PC-3 (cell line): Measurements from ENCODE around the gene NIPSNAP2. TPM values are rescaled to one million over a fixed set of nuclear protein-coding genes. Genes with fewer than 3 reads are reported as not detected.

Experiments
- ATAC-seq: fragments of 200-7000 bp; cut with Tn5 transposase; 2 replicates; pipeline ENCODE4 v1.9.1; 2020; ENCODE audit warnings: mild to moderate bottlenecking, moderate library complexity
- BruUV-seq: library from RNA; stranded (reverse); fragments of 400-500 nt; replicated peaks from 2 replicates; lab custom pipeline; 2021; lab: Mats Ljungman, UMichigan
- CTCF ChIA-PET: fragments of 300-600 bp; sonication (Branson Sonifier 250); formaldehyde crosslinking; loops from one replicate; lab custom pipeline; 2022; ENCODE audit warnings: antibody characterized with exemption; lab: Charles Lee
- POLR2A ChIA-PET: fragments of 300-600 bp; sonication (Branson Sonifier 250); formaldehyde crosslinking; loops from one replicate; lab custom pipeline; 2022; ENCODE audit warnings: antibody characterized with exemption; ENCODE audit not compliant: unreplicated experiment; lab: Charles Lee
- DNase-seq: peaks from one replicate; pipeline ENCODE4 v3.0.0-alpha.2; 2015
- H2AFZ ChIP-seq: fragments of 300-600 bp; sonication (generic); 2 replicates; pipeline ENCODE4 v1.6.0; 2016; ENCODE audit warnings: antibody characterized with exemption, low read length
- H3F3A ChIP-seq: fragments of 300-600 bp; sonication (generic); one replicate; pipeline ENCODE4 v1.6.0; 2017; ENCODE audit warnings: antibody characterized with exemption, low read length, control low read depth, mild to moderate bottlenecking; ENCODE audit not compliant: unreplicated experiment
- H3K27ac ChIP-seq: fragments of 300-600 bp; sonication (generic); 2 replicates; pipeline ENCODE4 v1.5.1; 2016; ENCODE audit warnings: mild to moderate bottlenecking, low read length
- H3K27me3 ChIP-seq: fragments of 300-600 bp; sonication (generic); 2 replicates; pipeline ENCODE4 v1.6.1; 2016; ENCODE audit warnings: low read length, mixed read lengths
- H3K36me3 ChIP-seq: fragments of 300-600 bp; sonication (generic); 2 replicates; pipeline ENCODE4 v1.6.1; 2016; ENCODE audit warnings: low read depth, mixed run types, low read length, mixed read lengths
- H3K4me1 ChIP-seq: fragments of 300-600 bp; sonication (generic); 2 replicates; pipeline ENCODE4 v1.5.1; 2016; ENCODE audit warnings: low read length; ENCODE audit not compliant: insufficient read depth
- H3K4me2 ChIP-seq: fragments of 300-600 bp; sonication (generic); 2 replicates; pipeline ENCODE4 v1.6.0; 2016; ENCODE audit warnings: low read length
- H3K4me3 ChIP-seq: fragments of 300-600 bp; sonication (generic); 2 replicates; pipeline ENCODE4 v1.5.1; 2016; ENCODE audit warnings: mild to moderate bottlenecking, low read length, mixed read lengths
- H3K79me2 ChIP-seq: fragments of 300-600 bp; sonication (generic); 2 replicates; pipeline ENCODE4 v1.6.1; 2017; ENCODE audit warnings: low read length, mixed read lengths
- H3K9ac ChIP-seq: fragments of 300-600 bp; sonication (generic); 2 replicates; pipeline ENCODE4 v1.6.0; 2016; ENCODE audit warnings: mild to moderate bottlenecking, low read length
- H3K9me2 ChIP-seq: fragments of 300-600 bp; sonication (generic); replicated peaks from 2 replicates; pipeline ENCODE4 v1.6.1; 2016; ENCODE audit warnings: mixed run types, low read length, mixed read lengths
- H3K9me3 ChIP-seq: fragments of 300-600 bp; sonication (generic); 2 replicates; pipeline ENCODE4 v1.6.1; 2016; ENCODE audit warnings: low read length, mixed read lengths
- H4K20me1 ChIP-seq: fragments of 300-600 bp; sonication (generic); 2 replicates; pipeline ENCODE4 v1.6.1; 2016; ENCODE audit warnings: low read length, mixed read lengths
- CTCF ChIP-seq: fragments of 300-600 bp; sonication (generic); conservative IDR thresholded peaks from 2 replicates; pipeline ENCODE4 v1.5.1; 2017; ENCODE audit warnings: antibody characterized with exemption, low read depth, mild to moderate bottlenecking, low read length
- EZH2 ChIP-seq: fragments of 300-600 bp; sonication (generic); IDR thresholded peaks from one replicate; pipeline ENCODE4 v1.6.1; 2017; ENCODE audit warnings: antibody characterized with exemption, mild to moderate bottlenecking, low read length; ENCODE audit not compliant: unreplicated experiment
- EZH2phosphoT487 ChIP-seq: fragments of 300-600 bp; sonication (generic); IDR thresholded peaks from 2 replicates; pipeline ENCODE4 v1.6.1; 2018; ENCODE audit warnings: mild to moderate bottlenecking, antibody characterized with exemption, low read length, borderline replicate concordance
- intact Hi-C: fragments of 100-400 bp; cut with micrococcal nuclease; formaldehyde crosslinking; loops from 2 replicates; pipeline ENCODE4 v1.9.0; 2023
- total RNA-seq: library from RNA; depleted of rRNA; stranded (reverse); fragments of >200 nt; gene quantifications from 2 replicates; pipeline ENCODE4 v1.2.3, GENCODE V29; 2014

Gene NIPSNAP2
- total RNA-seq, 1 experiment from 2014 or later, result 63.9 TPM

GRCh38 chr7:55975988-55976633 lies 11.7 kb downstream of the NIPSNAP2 start:
- peaks cover 43% of the 10 kb centered on the region for H3K79me2 ChIP-seq
- ChIA-PET POLR2A (interaction anchor here (0.6 kb wide), 1 partner anchor 1217 kb away, joined by 3 read pairs; the partner anchor contains the start of gene SEC61G), CTCF (interaction anchor here (0.5 to 0.9 kb wide), 5 partner anchors 11 to 89 kb away, joined by 3 to 5 read pairs (median 3); no protein-coding TSS in a partner anchor)
- 0 out of 2 replicates have a peak, but pooled peaks cover 3% of the 10 kb centered on the region for H4K20me1 ChIP-seq
- no peaks in the 10 kb centered on the region for H3F3A ChIP-seq
- no peak overlapping the region for H3K27ac ChIP-seq
- no peaks in the 10 kb centered on the region for H3K9me2 ChIP-seq
- peak; percentile 25 for ATAC-seq
- DNase-seq, result no peak
- H3K4me3 ChIP-seq, result no peak overlapping the region
- H2AFZ ChIP-seq, result no peak overlapping the region
- H3K36me3 ChIP-seq, result peaks cover 29% of the 10 kb centered on the region
- TF ChIP-seq EZH2 (no peak), EZH2phosphoT487 (no peak), CTCF (no peak)
- intact Hi-C loops, result loop anchor here (1.0 kb wide), 1 partner anchor 10 kb away; no protein-coding TSS in a partner anchor
- BruUV-seq, result no TSS peak
- no peaks in the 10 kb centered on the region for H3K9me3 ChIP-seq
- no peak overlapping the region for H3K9ac ChIP-seq
- no peaks in the 10 kb centered on the region for H3K27me3 ChIP-seq
- no peak overlapping the region for H3K4me2 ChIP-seq
- peaks cover 9% of the 10 kb centered on the region; the same call in 1 of the 2 replicates for H3K4me1 ChIP-seq

GRCh38 chr7:55977831-55978230 lies 13.4 kb downstream of the NIPSNAP2 start:
- H3K27ac ChIP-seq, result peak overlapping the region; percentile 25
- no peaks in the 10 kb centered on the region for H4K20me1 ChIP-seq
- no peaks in the 10 kb centered on the region for H3F3A ChIP-seq
- peak overlapping the region; percentile 19; the same call in 1 of the 2 replicates for H3K4me3 ChIP-seq
- CTCF ChIA-PET, result interaction anchor here (0.6 to 0.7 kb wide), 2 partner anchors 13 to 73 kb away, joined by 3 to 4 read pairs; partner anchors contain the start of gene PSPH
- H3K79me2 ChIP-seq, result peaks cover 26% of the 10 kb centered on the region
- POLR2A ChIA-PET, result interaction anchor here (0.5 to 0.7 kb wide), 4 partner anchors 13 to 279 kb away, joined by 4 to 6 read pairs (median 4); partner anchors contain the start of genes CCT6A, NIPSNAP2 and PSPH
- H3K36me3 ChIP-seq, result peaks cover 38% of the 10 kb centered on the region
- H3K9me3 ChIP-seq, result no peaks in the 10 kb centered on the region
- DNase-seq, result peak; percentile 75
- H3K9me2 ChIP-seq, result no peaks in the 10 kb centered on the region
- H3K9ac ChIP-seq, result no peak overlapping the region
- intact Hi-C loops, result no loop called here
- H3K4me1 ChIP-seq, result peaks cover 9% of the 10 kb centered on the region; the same call in 1 of the 2 replicates
- H3K4me2 ChIP-seq, result peak overlapping the region; percentile 51
- H3K27me3 ChIP-seq, result no peaks in the 10 kb centered on the region
- BruUV-seq, result no TSS peak
- peak; percentile 94 for ATAC-seq
- TF ChIP-seq CTCF, result no peak
- TF ChIP-seq EZH2phosphoT487, result no peak
- TF ChIP-seq EZH2, result no peak
- H2AFZ ChIP-seq, result no peak overlapping the region
